ENCODE measurements around the gene INTS4. TPM values are rescaled to one million over a fixed set of nuclear protein-coding genes. Genes with fewer than 3 reads are reported as not detected.
"Not testable (repeated sequence)": the region's sequence is repeated elsewhere in the genome, so short reads cannot be mapped to it uniquely, and the experiment has no call there.

The INTS4 gene
- total RNA-seq, 2 experiments from 2014 or later, result 51.2 to 52.0 TPM

- ChIA-PET POLR2A (no interaction called here), CTCF (no interaction called here)
- Mint-ChIP-seq H3K27me3 (no peaks in the 10 kb centered on the region), H3K36me3 (ENCODE audit: low read depth) (no peaks in the 10 kb centered on the region), H3K27ac (no peak overlapping the region), H3K4me1 (no peaks in the 10 kb centered on the region), H3K9me3 (no peaks in the 10 kb centered on the region), H3K4me3 (no peak overlapping the region)
- DNase-seq, result no peak
Observed at GRCh38 chr11:78033040-78033439, 38.6 kb upstream of the INTS4 start.

- DNase-seq, result no peak
- no peaks in the 10 kb centered on the region for H3K9me3 Mint-ChIP-seq
- H3K4me3 Mint-ChIP-seq, result no peak overlapping the region
- H3K27ac Mint-ChIP-seq, result no peak overlapping the region
- POLR2A ChIA-PET, result no interaction called here
- H3K27me3 Mint-ChIP-seq, result no peaks in the 10 kb centered on the region
- H3K4me1 Mint-ChIP-seq, result no peaks in the 10 kb centered on the region
- CTCF ChIA-PET, result interaction anchor here (0.6 kb wide), 2 partner anchors 246 to 613 kb away, joined by 3 to 4 read pairs; no protein-coding TSS in a partner anchor
- no peaks in the 10 kb centered on the region for H3K36me3 Mint-ChIP-seq (ENCODE audit: low read depth)
Observed at GRCh38 chr11:78032090-78032489, 37.6 kb upstream of the INTS4 start.

- H3K27me3 Mint-ChIP-seq, result no peaks in the 10 kb centered on the region
- H3K36me3 Mint-ChIP-seq (ENCODE audit: low read depth), result no peaks in the 10 kb centered on the region
- ChIA-PET CTCF (interaction anchor here (1.3 kb wide), 1 partner anchor 12 kb away, joined by 3 read pairs; no protein-coding TSS in a partner anchor), POLR2A (no interaction called here)
- no peak overlapping the region for H3K27ac Mint-ChIP-seq
- DNase-seq, result no peak
- H3K4me3 Mint-ChIP-seq, result no peak overlapping the region
- H3K9me3 Mint-ChIP-seq, result no peaks in the 10 kb centered on the region
- H3K4me1 Mint-ChIP-seq, result no peaks in the 10 kb centered on the region
Observed at GRCh38 chr11:78031629-78032028, 37.2 kb upstream of the INTS4 start.

GRCh38 chr11:78030429-78031325, 36.2 kb upstream of the INTS4 start:
- POLR2A ChIA-PET, result no interaction called here
- DNase-seq, result no peak
- H3K36me3 Mint-ChIP-seq (ENCODE audit: low read depth), result no peaks in the 10 kb centered on the region
- no peaks in the 10 kb centered on the region for H3K27me3 Mint-ChIP-seq
- no peak overlapping the region for H3K4me3 Mint-ChIP-seq
- H3K4me1 Mint-ChIP-seq, result no peaks in the 10 kb centered on the region
- no peak overlapping the region for H3K27ac Mint-ChIP-seq
- CTCF ChIA-PET, result interaction anchor here (0.9 to 1.3 kb wide), 2 partner anchors 13 to 15 kb away, joined by 3 to 5 read pairs; no protein-coding TSS in a partner anchor
- no peaks in the 10 kb centered on the region for H3K9me3 Mint-ChIP-seq

- H3K4me3 Mint-ChIP-seq; H3K27ac Mint-ChIP-seq; H3K27me3 Mint-ChIP-seq; POLR2A ChIA-PET; H3K4me1 Mint-ChIP-seq; H3K9me3 Mint-ChIP-seq; CTCF ChIA-PET; DNase-seq; H3K36me3 Mint-ChIP-seq (ENCODE audit: low read depth): not testable (repeated sequence)
Observed at GRCh38 chr11:78028423-78028822, 34.0 kb upstream of the INTS4 start.

GRCh38 chr11:78027759-78028158, 33.3 kb upstream of the INTS4 start:
- H3K9me3 Mint-ChIP-seq, result no peaks in the 10 kb centered on the region
- no peaks in the 10 kb centered on the region for H3K36me3 Mint-ChIP-seq (ENCODE audit: low read depth)
- DNase-seq, result no peak
- no peak overlapping the region for H3K27ac Mint-ChIP-seq
- H3K27me3 Mint-ChIP-seq, result peaks cover 1% of the 10 kb centered on the region
- ChIA-PET CTCF (no interaction called here), POLR2A (no interaction called here)
- peaks cover 2% of the 10 kb centered on the region for H3K4me1 Mint-ChIP-seq
- H3K4me3 Mint-ChIP-seq, result no peak overlapping the region

GRCh38 chr11:78025378-78025777, 30.9 kb upstream of the INTS4 start:
- H3K27me3 Mint-ChIP-seq, result peaks cover 11% of the 10 kb centered on the region
- no peak overlapping the region for H3K27ac Mint-ChIP-seq
- POLR2A ChIA-PET, result no interaction called here
- DNase-seq, result no peak
- no peak overlapping the region for H3K4me3 Mint-ChIP-seq
- CTCF ChIA-PET, result no interaction called here
- H3K36me3 Mint-ChIP-seq (ENCODE audit: low read depth), result no peaks in the 10 kb centered on the region
- H3K9me3 Mint-ChIP-seq, result no peaks in the 10 kb centered on the region
- H3K4me1 Mint-ChIP-seq, result peaks cover 4% of the 10 kb centered on the region

GRCh38 chr11:78023426-78023825, 29.0 kb upstream of the INTS4 start:
- Mint-ChIP-seq H3K4me3 (no peak overlapping the region), H3K4me1 (peaks cover 4% of the 10 kb centered on the region), H3K27ac (no peak overlapping the region), H3K9me3 (no peaks in the 10 kb centered on the region), H3K36me3 (ENCODE audit: low read depth) (no peaks in the 10 kb centered on the region), H3K27me3 (peaks cover 11% of the 10 kb centered on the region)
- ChIA-PET CTCF (no interaction called here), POLR2A (no interaction called here)
- no peak for DNase-seq

GRCh38 chr11:78022397-78023396, 28.2 kb upstream of the INTS4 start, which contains the start of gene KCTD14:
Gene KCTD14, minus strand, starts transcription at chr11:78023276. Its CDS starts 27 bp downstream, at chr11:78023249.
- Mint-ChIP-seq H3K4me1 (peaks cover 4% of the 10 kb centered on the region), H3K36me3 (ENCODE audit: low read depth) (no peaks in the 10 kb centered on the region), H3K9me3 (no peaks in the 10 kb centered on the region), H3K27me3 (peaks cover 11% of the 10 kb centered on the region), H3K4me3 (no peak within 1 kb of the TSS), H3K27ac (no peak within 1 kb of the TSS)
- ChIA-PET POLR2A (no interaction called here), CTCF (interaction anchor here (4.1 kb wide), 1 partner anchor 24 kb away, joined by 12 read pairs; no protein-coding TSS in a partner anchor)
- no peak for DNase-seq

GRCh38 chr11:78021611-78022010, 27.1 kb upstream of the INTS4 start:
- CTCF ChIA-PET, result interaction anchor here (4.1 kb wide), 1 partner anchor 25 kb away, joined by 12 read pairs; no protein-coding TSS in a partner anchor

GRCh38 chr11:78020246-78020645, 25.8 kb upstream of the INTS4 start:
- Mint-ChIP-seq H3K9me3 (no peaks in the 10 kb centered on the region), H3K27me3 (peaks cover 11% of the 10 kb centered on the region), H3K27ac (no peak overlapping the region), H3K4me1 (peaks cover 4% of the 10 kb centered on the region), H3K36me3 (ENCODE audit: low read depth) (no peaks in the 10 kb centered on the region), H3K4me3 (no peak overlapping the region)
- ChIA-PET CTCF (interaction anchor here (1.0 to 4.1 kb wide), 2 partner anchors 21 to 26 kb away, joined by 3 to 12 read pairs; no protein-coding TSS in a partner anchor), POLR2A (no interaction called here)
- no peak for DNase-seq

More at GRCh38 chr11:78021611-78022010, 27.1 kb upstream of the INTS4 start:
- H3K4me3 Mint-ChIP-seq, result no peak overlapping the region
- no peaks in the 10 kb centered on the region for H3K9me3 Mint-ChIP-seq
- H3K36me3 Mint-ChIP-seq (ENCODE audit: low read depth), result no peaks in the 10 kb centered on the region
- POLR2A ChIA-PET, result no interaction called here
- no peak overlapping the region for H3K27ac Mint-ChIP-seq
- peaks cover 11% of the 10 kb centered on the region for H3K27me3 Mint-ChIP-seq
- no peak for DNase-seq
- peaks cover 4% of the 10 kb centered on the region for H3K4me1 Mint-ChIP-seq

- POLR2A ChIA-PET, result no interaction called here
- H3K4me1 Mint-ChIP-seq, result peaks cover 4% of the 10 kb centered on the region
- no peak for DNase-seq
- CTCF ChIA-PET, result interaction anchor here (1.0 to 4.1 kb wide), 2 partner anchors 20 to 26 kb away, joined by 3 to 12 read pairs; no protein-coding TSS in a partner anchor
- H3K4me3 Mint-ChIP-seq, result no peak overlapping the region
- peaks cover 11% of the 10 kb centered on the region for H3K27me3 Mint-ChIP-seq
- H3K27ac Mint-ChIP-seq, result no peak overlapping the region
- no peaks in the 10 kb centered on the region for H3K9me3 Mint-ChIP-seq
- H3K36me3 Mint-ChIP-seq (ENCODE audit: low read depth), result no peaks in the 10 kb centered on the region
Observed at GRCh38 chr11:78019808-78020207, 25.3 kb upstream of the INTS4 start.

GRCh38 chr11:78015878-78016277, 21.4 kb upstream of the INTS4 start:
- H3K4me1 Mint-ChIP-seq, result no peaks in the 10 kb centered on the region
- peaks cover 3% of the 10 kb centered on the region for H3K27me3 Mint-ChIP-seq
- no peak overlapping the region for H3K4me3 Mint-ChIP-seq
- H3K27ac Mint-ChIP-seq, result no peak overlapping the region
- ChIA-PET CTCF (no interaction called here), POLR2A (no interaction called here)
- DNase-seq, result no peak
- no peaks in the 10 kb centered on the region for H3K9me3 Mint-ChIP-seq
- H3K36me3 Mint-ChIP-seq (ENCODE audit: low read depth), result no peaks in the 10 kb centered on the region
